HCT116 (cell line): ENCODE measurements around the gene HERPUD1. TPM values are rescaled to one million over a fixed set of nuclear protein-coding genes. Genes with fewer than 3 reads are reported as not detected.

Source experiments
- ATAC-seq: fragments of 200-7000 bp; cut with Tn5 transposase; 2 replicates; pipeline ENCODE4 v1.9.1; 2020; ENCODE audit warnings: mild to moderate bottlenecking, moderate library complexity
- BruUV-seq: library from RNA; stranded (reverse); fragments of 400-500 nt; replicated peaks from 2 replicates; lab custom pipeline; 2021; lab: Mats Ljungman, UMichigan
- CTCF ChIA-PET: fragments of 300-600 bp; sonication (Branson Sonifier 250); formaldehyde crosslinking; loops from one replicate; lab custom pipeline; 2021; ENCODE audit warnings: antibody characterized with exemption; lab: Charles Lee
- POLR2A ChIA-PET: fragments of 300-600, 350-600 bp; sonication (Branson Sonifier 250); formaldehyde crosslinking; loops from one replicate; lab custom pipeline; 2021; ENCODE audit warnings: antibody characterized with exemption; lab: Charles Lee
- RAD21 ChIA-PET, 2 experiments: fragments of 300-600 bp; sonication (Branson Sonifier 250); formaldehyde crosslinking; loops; one replicate each; lab custom pipeline; 2023; ENCODE audit warnings: low total read pairs in 2 of 2; ENCODE audit not compliant: uncharacterized antibody in 2 of 2, unreplicated experiment in 2 of 2, low non-redundant PET in 1 of 2; lab: Charles Lee
- DNase-seq: peaks from one replicate; pipeline ENCODE4 v3.0.0-alpha.2; 2010; ENCODE audit warnings: low read depth, low spot score
- H2AFZ ChIP-seq: fragments of 200-600 bp; shearing (Covaris generic), sonication (generic); 2 replicates; pipeline ENCODE4 v1.6.1; 2017; ENCODE audit warnings: low read depth, mixed run types, mixed read lengths, antibody characterized with exemption, low read length; ENCODE audit not compliant: poor library complexity, severe bottlenecking
- H3K27ac ChIP-seq: 2 replicates; pipeline ENCODE4 v1.5.1; 2012; ENCODE audit warnings: low read depth, low read length
- H3K27me3 ChIP-seq: fragments of 200-600 bp; sonication (generic); 2 replicates; pipeline ENCODE4 v1.6.1; 2016; ENCODE audit warnings: mixed run types, low read length, mixed read lengths; ENCODE audit not compliant: insufficient read depth
- H3K36me3 ChIP-seq, 2 experiments: fragments of 200-500 bp in 1 of 2; fragments of 200-600 bp in 1 of 2; sonication (Bioruptor generic) in 1 of 2; sonication (generic) in 1 of 2; 2 replicates each; pipeline versions ENCODE4 v1.5.1 to v1.6.1; 2014 to 2016; ENCODE audit warnings: low read length in 2 of 2, inconsistent platforms in 1 of 2, mixed read lengths in 1 of 2, mixed run types in 1 of 2; ENCODE audit not compliant: insufficient read depth in 2 of 2, control insufficient read depth in 1 of 2
- H3K4me1 ChIP-seq, 2 experiments: fragments of 200-600 bp in 1 of 2; sonication (generic) in 1 of 2; 2 replicates each; pipeline versions ENCODE4 v1.5.1 to v1.6.1; 2012 to 2017; ENCODE audit warnings: low read length in 2 of 2, inconsistent platforms in 1 of 2, mild to moderate bottlenecking in 1 of 2, mixed read lengths in 1 of 2, mixed run types in 1 of 2, moderate library complexity in 1 of 2; ENCODE audit not compliant: insufficient read depth in 2 of 2, control insufficient read depth in 1 of 2
- H3K4me2 ChIP-seq: fragments of 200-600 bp; sonication (generic); 2 replicates; pipeline ENCODE4 v1.6.1; 2017; ENCODE audit warnings: mixed run types, low read length, mixed read lengths
- H3K4me3 ChIP-seq, 2 experiments: fragments of 200-600 bp in 1 of 2; sonication (generic) in 1 of 2; replicated peaks in 1 of 2; 2 replicates each; pipeline ENCODE4 v1.5.1; 2011 to 2016; ENCODE audit warnings: low read length in 2 of 2, control low read depth in 1 of 2, low read depth in 1 of 2, mild to moderate bottlenecking in 1 of 2, mixed read lengths in 1 of 2, mixed run types in 1 of 2
- H3K79me2 ChIP-seq: fragments of 200-600 bp; sonication (generic); 2 replicates; pipeline ENCODE4 v1.6.1; 2017; ENCODE audit warnings: mild to moderate bottlenecking, mixed run types, low read length, moderate library complexity, mixed read lengths; ENCODE audit not compliant: insufficient read depth
- H3K9ac ChIP-seq: fragments of 200-600 bp; sonication (generic); 2 replicates; pipeline ENCODE4 v1.6.1; 2016; ENCODE audit warnings: low read length, mixed read lengths
- H3K9me2 ChIP-seq: fragments of 200-600 bp; sonication (generic), shearing (Covaris generic); 2 replicates; pipeline ENCODE4 v1.6.1; 2017; ENCODE audit warnings: mixed run types, mild to moderate bottlenecking, moderate library complexity; ENCODE audit not compliant: insufficient read depth
- H3K9me3 ChIP-seq, 2 experiments: fragments of 200-500 bp in 1 of 2; fragments of 200-600 bp in 1 of 2; sonication (Bioruptor generic) in 1 of 2; sonication (generic) in 1 of 2; 2 replicates each; pipeline ENCODE4 v1.6.1; 2014 to 2017; ENCODE audit warnings: low read length in 2 of 2, mixed read lengths in 2 of 2, inconsistent platforms in 1 of 2, low read depth in 1 of 2, mild to moderate bottlenecking in 1 of 2, mixed run types in 1 of 2, moderate library complexity in 1 of 2; ENCODE audit not compliant: control insufficient read depth in 1 of 2, insufficient read depth in 1 of 2
- H4K20me1 ChIP-seq: fragments of 200-600 bp; sonication (generic), shearing (Covaris generic); 2 replicates; pipeline ENCODE4 v1.6.1; 2017; ENCODE audit warnings: mixed run types, mild to moderate bottlenecking, moderate library complexity; ENCODE audit not compliant: insufficient read depth
- CBX3 ChIP-seq: IDR thresholded peaks from 2 replicates; pipeline ENCODE4 v1.6.1; 2012; ENCODE audit warnings: low read depth
- CEBPB ChIP-seq: IDR thresholded peaks from 2 replicates; pipeline ENCODE4 v1.6.1; 2012; ENCODE audit warnings: low read depth
- EZH2 ChIP-seq: fragments of 200-600 bp; sonication (generic); IDR thresholded peaks from 2 replicates; pipeline ENCODE4 v1.6.1; 2017; ENCODE audit warnings: antibody characterized with exemption, mixed run types
- EZH2phosphoT487 ChIP-seq: fragments of 200-600 bp; IDR thresholded peaks from 2 replicates; pipeline ENCODE4 v1.6.1; 2018; ENCODE audit warnings: antibody characterized with exemption, borderline replicate concordance
- JUND ChIP-seq: IDR thresholded peaks from 2 replicates; pipeline ENCODE4 v1.6.1; 2012
- POLR2A ChIP-seq: IDR thresholded peaks from 2 replicates; pipeline ENCODE4 v1.7.0; 2011; ENCODE audit warnings: borderline replicate concordance; ENCODE audit not compliant: insufficient read depth, insufficient read length; ENCODE audit errors: extremely low read depth
- SP1 ChIP-seq: IDR thresholded peaks from 2 replicates; pipeline ENCODE4 v1.6.1; 2012; ENCODE audit warnings: low read depth
- TCF7L2 ChIP-seq: IDR thresholded peaks from 2 replicates; pipeline ENCODE4 v1.7.0; 2011; ENCODE audit warnings: borderline replicate concordance, inconsistent platforms; ENCODE audit not compliant: insufficient read depth, insufficient read length; ENCODE audit errors: extremely low read depth
- ZFX ChIP-seq: fragments of 450-650 bp; IDR thresholded peaks from 2 replicates; pipeline ENCODE4 v1.6.1; 2017
- ZNF274 ChIP-seq: fragments of 200-500 bp; sonication (Bioruptor generic); IDR thresholded peaks from 2 replicates; pipeline ENCODE4 v1.6.1; 2014; ENCODE audit warnings: mild to moderate bottlenecking, low read depth, low read length, inconsistent platforms
- intact Hi-C: fragments of 100-400 bp; cut with micrococcal nuclease; formaldehyde crosslinking; loops from 2 replicates; pipeline ENCODE4 v1.10.0; 2022
- total RNA-seq: library from RNA; stranded (reverse); gene quantifications from one replicate; pipeline ENCODE4 v1.2.1, GENCODE V29; 2021; ENCODE audit not compliant: unreplicated experiment
- TF ChIP-seq, protein P1 (sequence below), 3 experiments: fragments of 200-600 bp in 1 of 3; sonication (generic) in 1 of 3; IDR thresholded peaks in 2 of 3; conservative IDR thresholded peaks in 1 of 3; 2 replicates each; pipeline ENCODE4 v1.5.1; 2012 to 2017; ENCODE audit warnings: low read depth in 2 of 3, low read length in 2 of 3, antibody characterized with exemption in 1 of 3, borderline replicate concordance in 1 of 3, control low read depth in 1 of 3, mild to moderate bottlenecking in 1 of 3, mixed read lengths in 1 of 3, mixed run types in 1 of 3, moderate library complexity in 1 of 3; ENCODE audit not compliant: insufficient read depth in 1 of 3
- TF ChIP-seq, protein P2 (sequence below): IDR thresholded peaks from 2 replicates; pipeline ENCODE4 v1.6.1; 2012
- TF ChIP-seq, protein P3 (sequence below): IDR thresholded peaks from 2 replicates; pipeline ENCODE4 v1.6.1; 2011; ENCODE audit warnings: mild to moderate bottlenecking, low read length, moderate library complexity; ENCODE audit not compliant: insufficient replicate concordance; ENCODE audit errors: extremely low read depth

HERPUD1 gene
- total RNA-seq, 1 experiment from 2014 or later: 113 TPM

DNA sequence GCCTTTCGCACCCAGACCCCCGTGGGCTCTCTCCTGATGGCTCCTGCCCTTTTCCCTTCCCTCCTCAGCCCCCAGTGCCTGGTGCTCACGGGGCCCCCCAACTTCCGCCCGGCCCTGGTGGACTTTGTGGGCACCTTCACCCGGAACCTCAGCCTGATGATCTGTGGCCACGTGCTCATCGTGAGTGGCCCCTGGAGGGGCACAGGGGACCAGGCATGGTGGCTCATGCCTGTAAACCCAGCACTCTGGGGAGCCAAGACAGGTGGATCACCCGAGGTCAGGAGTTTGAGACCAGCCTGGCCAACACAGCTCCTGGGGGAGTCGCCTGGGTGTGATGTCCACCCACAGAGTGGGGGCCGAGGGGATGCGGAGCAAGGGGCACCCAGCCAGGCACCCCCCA, 45.6 kb upstream of the HERPUD1 start:
- ChIA-PET CTCF (no interaction called here), RAD21 (no interaction called here)
- Histone ChIP-seq H3K4me1 (no peaks in the 10 kb centered on the region), H3K79me2 (no peaks in the 10 kb centered on the region), H3K27ac (no peak overlapping the region), H4K20me1 (no peaks in the 10 kb centered on the region), H3K36me3 (no peaks in the 10 kb centered on the region)
- DNase-seq: no peak
- ATAC-seq: no peak
- BruUV-seq: no TSS peak
- intact Hi-C loops: no loop called here
- TF ChIP-seq, protein P1, sequence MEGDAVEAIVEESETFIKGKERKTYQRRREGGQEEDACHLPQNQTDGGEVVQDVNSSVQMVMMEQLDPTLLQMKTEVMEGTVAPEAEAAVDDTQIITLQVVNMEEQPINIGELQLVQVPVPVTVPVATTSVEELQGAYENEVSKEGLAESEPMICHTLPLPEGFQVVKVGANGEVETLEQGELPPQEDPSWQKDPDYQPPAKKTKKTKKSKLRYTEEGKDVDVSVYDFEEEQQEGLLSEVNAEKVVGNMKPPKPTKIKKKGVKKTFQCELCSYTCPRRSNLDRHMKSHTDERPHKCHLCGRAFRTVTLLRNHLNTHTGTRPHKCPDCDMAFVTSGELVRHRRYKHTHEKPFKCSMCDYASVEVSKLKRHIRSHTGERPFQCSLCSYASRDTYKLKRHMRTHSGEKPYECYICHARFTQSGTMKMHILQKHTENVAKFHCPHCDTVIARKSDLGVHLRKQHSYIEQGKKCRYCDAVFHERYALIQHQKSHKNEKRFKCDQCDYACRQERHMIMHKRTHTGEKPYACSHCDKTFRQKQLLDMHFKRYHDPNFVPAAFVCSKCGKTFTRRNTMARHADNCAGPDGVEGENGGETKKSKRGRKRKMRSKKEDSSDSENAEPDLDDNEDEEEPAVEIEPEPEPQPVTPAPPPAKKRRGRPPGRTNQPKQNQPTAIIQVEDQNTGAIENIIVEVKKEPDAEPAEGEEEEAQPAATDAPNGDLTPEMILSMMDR (IDR thresholded peaks at IDR 0.05 in 2 of 3, conservative IDR thresholded peaks at IDR 0.05 in 1 of 3; ENCODE audit: borderline replicate concordance in 1 of 3, insufficient read depth in 1 of 3, low read depth in 2 of 3, low read length in 2 of 3): no peak
- TF ChIP-seq ZFX (no peak), CBX3 (no peak), CEBPB (no peak), POLR2A (no peak), EZH2 (no peak), EZH2phosphoT487 (no peak)
- TF ChIP-seq, protein P2, sequence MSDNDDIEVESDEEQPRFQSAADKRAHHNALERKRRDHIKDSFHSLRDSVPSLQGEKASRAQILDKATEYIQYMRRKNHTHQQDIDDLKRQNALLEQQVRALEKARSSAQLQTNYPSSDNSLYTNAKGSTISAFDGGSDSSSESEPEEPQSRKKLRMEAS: no peak
- TF ChIP-seq, all 23 proteins: peak for 0
- POLR2A ChIA-PET: no interaction called here
- H3K9ac ChIP-seq: no peak overlapping the region
- H3K27me3 ChIP-seq: no peaks in the 10 kb centered on the region
- no peak overlapping the region for H2AFZ ChIP-seq
- H3K4me3 ChIP-seq: no peak overlapping the region
- H3K4me2 ChIP-seq: no peak overlapping the region
- H3K9me2 ChIP-seq: no peaks in the 10 kb centered on the region
- no peaks in the 10 kb centered on the region for H3K9me3 ChIP-seq

DNA sequence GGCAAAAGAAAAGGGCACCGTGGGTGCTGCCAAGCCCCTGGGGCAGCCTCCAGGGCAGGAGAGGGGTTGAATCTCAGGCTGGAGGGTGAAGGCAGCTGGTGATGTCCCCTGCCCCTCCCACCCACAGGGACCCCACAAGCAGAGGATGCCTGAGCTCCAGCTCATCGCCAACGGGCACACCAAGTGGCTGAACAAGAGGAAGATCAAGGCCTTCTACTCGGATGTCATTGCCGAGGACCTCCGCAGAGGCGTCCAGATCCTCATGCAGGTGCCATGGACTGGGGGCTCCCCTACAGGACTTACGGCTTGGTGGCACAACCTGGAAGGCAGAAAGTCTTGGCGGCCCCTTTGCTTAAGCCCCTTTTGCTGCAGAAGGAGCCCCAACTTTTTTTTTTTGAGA, 45.1 kb upstream of the HERPUD1 start:
- ATAC-seq (no peak), DNase-seq (no peak)
- no peaks in the 10 kb centered on the region for H3K79me2 ChIP-seq
- BruUV-seq: no TSS peak
- H3K9ac ChIP-seq: no peak overlapping the region
- no peaks in the 10 kb centered on the region for H3K9me2 ChIP-seq
- H3K4me2 ChIP-seq: no peak overlapping the region
- H2AFZ ChIP-seq: no peak overlapping the region
- ChIA-PET POLR2A (no interaction called here), RAD21 (no interaction called here), CTCF (no interaction called here)
- no peaks in the 10 kb centered on the region for H3K9me3 ChIP-seq
- H3K4me1 ChIP-seq: no peaks in the 10 kb centered on the region
- intact Hi-C loops: no loop called here
- no peaks in the 10 kb centered on the region for H3K36me3 ChIP-seq
- no peak overlapping the region for H3K4me3 ChIP-seq
- no peak overlapping the region for H3K27ac ChIP-seq
- H4K20me1 ChIP-seq: no peaks in the 10 kb centered on the region
- H3K27me3 ChIP-seq: no peaks in the 10 kb centered on the region
- TF ChIP-seq POLR2A: no peak
- TF ChIP-seq SP1: no peak
- TF ChIP-seq, protein P2: no peak
- no peak for TF ChIP-seq JUND
- TF ChIP-seq ZNF274: no peak
- no peak for TF ChIP-seq TCF7L2
- TF ChIP-seq, protein P3, sequence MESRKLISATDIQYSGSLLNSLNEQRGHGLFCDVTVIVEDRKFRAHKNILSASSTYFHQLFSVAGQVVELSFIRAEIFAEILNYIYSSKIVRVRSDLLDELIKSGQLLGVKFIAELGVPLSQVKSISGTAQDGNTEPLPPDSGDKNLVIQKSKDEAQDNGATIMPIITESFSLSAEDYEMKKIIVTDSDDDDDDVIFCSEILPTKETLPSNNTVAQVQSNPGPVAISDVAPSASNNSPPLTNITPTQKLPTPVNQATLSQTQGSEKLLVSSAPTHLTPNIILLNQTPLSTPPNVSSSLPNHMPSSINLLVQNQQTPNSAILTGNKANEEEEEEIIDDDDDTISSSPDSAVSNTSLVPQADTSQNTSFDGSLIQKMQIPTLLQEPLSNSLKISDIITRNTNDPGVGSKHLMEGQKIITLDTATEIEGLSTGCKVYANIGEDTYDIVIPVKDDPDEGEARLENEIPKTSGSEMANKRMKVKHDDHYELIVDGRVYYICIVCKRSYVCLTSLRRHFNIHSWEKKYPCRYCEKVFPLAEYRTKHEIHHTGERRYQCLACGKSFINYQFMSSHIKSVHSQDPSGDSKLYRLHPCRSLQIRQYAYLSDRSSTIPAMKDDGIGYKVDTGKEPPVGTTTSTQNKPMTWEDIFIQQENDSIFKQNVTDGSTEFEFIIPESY: no peak
